Peyer's patch (tissue), 4 donors: ENCODE results near the gene PCNX1. TPM values are rescaled to one million over a fixed set of nuclear protein-coding genes. Genes with fewer than 3 reads are reported as not detected.

ENCODE experiments used
- DNase-seq, 3 donors: peaks; one replicate each; pipeline ENCODE4 v3.0.0-alpha.2; 2017 to 2019
- H3K27ac ChIP-seq, 4 donors: fragments of 200-600 bp; sonication (generic); one replicate each; pipeline ENCODE4 v1.5.1; 2016 to 2019
- H3K27me3 ChIP-seq, 2 donors: fragments of 200-600 bp; sonication (generic); one replicate each; pipeline ENCODE4 v1.5.1; 2019
- H3K36me3 ChIP-seq, 3 donors: fragments of 200-600 bp; sonication (generic); one replicate each; pipeline ENCODE4 v1.5.1; 2016 to 2019
- H3K4me1 ChIP-seq, 4 donors: fragments of 200-600 bp; sonication (generic); one replicate each; pipeline ENCODE4 v1.5.1; 2016 to 2019
- H3K4me3 ChIP-seq, 4 donors: fragments of 200-600 bp; sonication (generic); 1 replicate in 3 of 4; 2 replicates in 1 of 4; pipeline ENCODE4 v1.5.1; 2016 to 2019; ENCODE audit warnings: mild to moderate bottlenecking in 1 of 4
- H3K9me3 ChIP-seq, 4 donors: fragments of 200-600 bp; sonication (generic); one replicate each; pipeline ENCODE4 v1.5.1; 2016 to 2019; ENCODE audit warnings: mild to moderate bottlenecking in 1 of 4
- CTCF ChIP-seq, 6 experiments: fragments of 450-650 bp in 4 of 6; fragments of 200-600 bp in 2 of 6; sonication (generic) in 1 of 6; IDR thresholded peaks; one replicate each; pipeline ENCODE4 v1.5.1; 2017 to 2019; ENCODE audit warnings: antibody characterized with exemption in 6 of 6, mild to moderate bottlenecking in 3 of 6, moderate library complexity in 1 of 6
- POLR2A ChIP-seq, 2 donors: fragments of 450-650 bp; IDR thresholded peaks; one replicate each; pipeline ENCODE4 v1.5.1; 2017; ENCODE audit warnings: antibody characterized with exemption in 2 of 2, mild to moderate bottlenecking in 2 of 2, moderate library complexity in 2 of 2
- total RNA-seq, 4 donors: library from RNA; depleted of rRNA; stranded (reverse); fragments of >200 nt; gene quantifications; one replicate each; pipeline ENCODE4 v1.1.0, GENCODE V29; 2016

Gene PCNX1
- total RNA-seq, 4 donors from 2014 or later: 62.7 to 136 (median 90.5) TPM

DNA sequence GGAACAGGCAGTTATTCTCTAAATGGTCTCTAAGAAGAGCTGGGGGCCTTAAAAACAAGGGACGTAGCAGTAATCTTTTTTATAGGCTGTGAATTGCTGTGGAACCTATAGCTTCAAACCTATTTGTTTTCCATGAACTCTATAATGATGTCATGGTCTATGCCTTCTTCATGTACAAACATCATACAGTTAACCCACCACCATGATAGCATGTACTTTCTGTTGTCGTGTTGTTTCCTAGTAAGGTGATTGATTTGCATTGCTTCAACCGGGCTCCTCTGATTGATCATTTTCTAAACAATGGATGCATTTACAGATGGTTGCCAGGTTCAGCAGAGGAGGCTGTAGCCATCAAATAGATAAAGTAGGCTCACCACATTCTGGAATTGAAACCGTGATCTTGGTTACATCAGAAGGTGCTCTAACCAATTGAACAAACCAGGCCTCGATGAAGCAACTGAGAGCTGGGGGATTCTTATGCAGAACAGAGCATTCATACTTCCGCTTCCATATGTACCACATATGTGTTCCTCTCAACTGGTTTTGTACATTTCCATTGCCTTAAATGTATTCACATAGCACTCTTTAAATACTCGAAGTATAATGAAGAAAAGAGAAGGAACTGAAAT is 25.6 kb upstream of the PCNX1 start:
- TF ChIP-seq POLR2A (IDR thresholded peaks at IDR 0.05) (no peak), CTCF (IDR thresholded peaks at IDR 0.05) (no peak)
- Histone ChIP-seq H3K27ac (no peak overlapping the region), H3K36me3 (no peaks in the 10 kb centered on the region), H3K4me1 (peaks cover 0 to 14% (median 0%) of the 10 kb centered on the region in 4 donors), H3K27me3 (no peaks in the 10 kb centered on the region), H3K4me3 (no peak overlapping the region), H3K9me3 (no peaks in the 10 kb centered on the region)
- DNase-seq: no peak

- H3K4me1 ChIP-seq: peaks cover 0 to 26% (median 2%) of the 10 kb centered on the region in 4 donors
- H3K36me3 ChIP-seq: no peaks in the 10 kb centered on the region
- H3K27ac ChIP-seq: peak overlapping the region in 3 of 4 donors; percentile 32 to 36 (median 35)
- H3K27me3 ChIP-seq: no peaks in the 10 kb centered on the region
- H3K9me3 ChIP-seq: no peaks in the 10 kb centered on the region
- TF ChIP-seq POLR2A (IDR thresholded peaks at IDR 0.05): no peak
- TF ChIP-seq CTCF (IDR thresholded peaks at IDR 0.05): no peak
- no peak for DNase-seq
- H3K4me3 ChIP-seq: no peak overlapping the region
Observed at GRCh38 chr14:70882776-70883492, 24.3 kb upstream of the PCNX1 start.

- no peak for DNase-seq
- Histone ChIP-seq H3K4me3 (no peak overlapping the region), H3K36me3 (no peaks in the 10 kb centered on the region), H3K27ac (peak overlapping the region in 1 of 4 donors; percentile 85), H3K4me1 (peaks cover 0 to 27% (median 3%) of the 10 kb centered on the region in 4 donors), H3K9me3 (no peaks in the 10 kb centered on the region), H3K27me3 (no peaks in the 10 kb centered on the region)
- TF ChIP-seq CTCF (IDR thresholded peaks at IDR 0.05) (no peak), POLR2A (IDR thresholded peaks at IDR 0.05) (no peak)
Observed at GRCh38 chr14:70884595-70885342, 22.5 kb upstream of the PCNX1 start.

DNA sequence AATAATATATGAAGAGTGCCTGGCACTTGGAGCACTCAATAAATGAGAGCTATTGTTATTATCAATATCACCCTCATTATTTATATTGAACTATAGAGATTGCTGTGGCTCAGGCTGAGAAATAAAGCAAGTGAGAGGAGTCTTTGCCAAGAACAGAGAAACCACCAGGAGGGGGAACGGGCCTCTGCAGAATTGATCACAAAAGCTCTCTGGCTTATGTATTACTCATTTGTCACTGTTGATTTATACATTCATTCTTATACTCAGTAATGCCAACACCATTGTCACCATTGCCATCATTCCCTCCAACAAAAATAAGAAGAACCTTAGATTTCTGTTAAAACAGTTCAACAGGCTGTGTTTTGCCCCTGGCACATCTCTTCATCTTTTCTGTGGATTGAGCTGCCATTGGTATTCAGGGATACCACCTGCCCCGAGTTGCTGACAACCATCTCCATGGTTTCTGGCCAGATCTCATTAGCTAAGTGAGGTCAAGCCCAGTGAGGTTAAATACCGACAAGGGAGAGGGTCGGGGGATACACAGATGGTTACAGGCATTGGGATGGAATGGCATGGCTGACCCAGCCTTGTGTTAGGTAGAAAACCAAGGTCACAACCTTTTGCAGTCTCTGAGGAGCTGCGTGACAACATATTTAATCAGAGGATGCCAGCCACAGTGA is 21.8 kb upstream of the PCNX1 start:
- DNase-seq: no peak
- Histone ChIP-seq H3K27me3 (no peaks in the 10 kb centered on the region), H3K9me3 (no peaks in the 10 kb centered on the region), H3K36me3 (no peaks in the 10 kb centered on the region), H3K27ac (peak overlapping the region in 3 of 4 donors; percentile 60 to 85 (median 67)), H3K4me3 (no peak overlapping the region), H3K4me1 (peaks cover 0 to 27% (median 3%) of the 10 kb centered on the region in 4 donors)
- TF ChIP-seq POLR2A (IDR thresholded peaks at IDR 0.05) (no peak), CTCF (IDR thresholded peaks at IDR 0.05) (no peak)
